IMR-90 (cell line): ENCODE results near the gene LHFPL6. TPM values are rescaled to one million over a fixed set of nuclear protein-coding genes. Genes with fewer than 3 reads are reported as not detected.

ENCODE experiments used
- ATAC-seq: fragments of 200-7000 bp; cut with Tn5 transposase; 2 replicates; pipeline ENCODE4 v1.9.1; 2020; ENCODE audit warnings: low read depth, mild to moderate bottlenecking, moderate library complexity
- BruUV-seq: library from RNA; stranded (reverse); fragments of 400-500 nt; replicated peaks from 2 replicates; lab custom pipeline; 2021; lab: Mats Ljungman, UMichigan
- CTCF ChIA-PET: fragments of 300-600 bp; formaldehyde crosslinking; extraction: SDS; loops from one replicate; lab custom pipeline; 2021; ENCODE audit warnings: antibody characterized with exemption; lab: Yijun Ruan, JAX
- POLR2A ChIA-PET: fragments of 300-600 bp; sonication (Branson Sonifier 250); formaldehyde crosslinking; loops from one replicate; lab custom pipeline; 2022; ENCODE audit warnings: antibody characterized with exemption; ENCODE audit not compliant: unreplicated experiment; lab: Charles Lee
- DNase-seq: peaks from one replicate; pipeline ENCODE4 v3.0.0; 2013
- H2AFZ ChIP-seq: replicated peaks from 2 replicates; pipeline ENCODE3; 2013; ENCODE audit warnings: low read length, mild to moderate bottlenecking; ENCODE audit not compliant: poor library complexity
- H2AK5ac ChIP-seq: 2 replicates; pipeline ENCODE4 v1.6.1; 2013; ENCODE audit warnings: low read depth, low read length, inconsistent platforms
- H2AK9ac ChIP-seq: replicated peaks from 2 replicates; pipeline ENCODE3; 2013; ENCODE audit warnings: mild to moderate bottlenecking, low read depth, low read length, moderate library complexity; ENCODE audit not compliant: poor library complexity
- H2BK120ac ChIP-seq: 2 replicates; pipeline ENCODE4 v1.6.1; 2013; ENCODE audit warnings: low read depth, low read length, inconsistent platforms
- H2BK15ac ChIP-seq: 3 replicates; pipeline ENCODE4 v1.6.1; 2013; ENCODE audit warnings: low read depth, low read length, inconsistent platforms
- H2BK20ac ChIP-seq: 2 replicates; pipeline ENCODE4 v1.6.1; 2013; ENCODE audit warnings: low read depth, mild to moderate bottlenecking, inconsistent platforms, low read length, moderate library complexity
- H2BK5ac ChIP-seq: 2 replicates; pipeline ENCODE4 v1.6.1; 2013; ENCODE audit warnings: mild to moderate bottlenecking, low read depth, low read length, inconsistent platforms; ENCODE audit not compliant: poor library complexity, severe bottlenecking
- H3K14ac ChIP-seq: replicated peaks from 2 replicates; pipeline ENCODE4 v1.6.1; 2013; ENCODE audit warnings: low read depth, low read length, inconsistent platforms
- H3K18ac ChIP-seq: 2 replicates; pipeline ENCODE4 v1.6.1; 2013; ENCODE audit warnings: low read depth, low read length, control low read depth
- H3K23ac ChIP-seq: 2 replicates; pipeline ENCODE4 v1.6.1; 2013; ENCODE audit warnings: low read depth, low read length, inconsistent platforms
- H3K27ac ChIP-seq: 2 replicates; pipeline ENCODE4 v1.5.1; 2013; ENCODE audit warnings: mild to moderate bottlenecking, control low read depth, low read length; ENCODE audit not compliant: insufficient read depth
- H3K27me3 ChIP-seq: 2 replicates; pipeline ENCODE4 v1.6.1; 2013; ENCODE audit warnings: low read length; ENCODE audit not compliant: control insufficient read depth, insufficient read depth
- H3K36me3 ChIP-seq: 2 replicates; pipeline ENCODE4 v1.6.1; 2013; ENCODE audit warnings: low read length, mixed read lengths; ENCODE audit not compliant: control insufficient read depth, insufficient read depth
- H3K4ac ChIP-seq: 2 replicates; pipeline ENCODE4 v1.6.1; 2013; ENCODE audit warnings: low read depth, low read length, inconsistent platforms
- H3K4me1 ChIP-seq: 2 replicates; pipeline ENCODE4 v1.6.1; 2013; ENCODE audit warnings: low read length, mixed read lengths; ENCODE audit not compliant: control insufficient read depth, insufficient read depth
- H3K4me2 ChIP-seq: 2 replicates; pipeline ENCODE4 v1.6.1; 2013; ENCODE audit warnings: low read depth, mild to moderate bottlenecking, control low read depth, low read length, moderate library complexity
- H3K4me3 ChIP-seq: 2 replicates; pipeline ENCODE4 v1.5.1; 2013; ENCODE audit warnings: low read depth, mild to moderate bottlenecking, control low read depth, low read length, moderate library complexity; ENCODE audit not compliant: insufficient read depth
- H3K56ac ChIP-seq: 2 replicates; pipeline ENCODE4 v1.6.1; 2013; ENCODE audit warnings: low read length, inconsistent platforms; ENCODE audit not compliant: insufficient read depth; ENCODE audit errors: extremely low read depth
- H3K79me1 ChIP-seq, 2 experiments: 2 replicates each; pipeline ENCODE4 v1.6.1; 2013; ENCODE audit warnings: low read length in 2 of 2, inconsistent platforms in 1 of 2, low read depth in 1 of 2
- H3K9ac ChIP-seq: 2 replicates; pipeline ENCODE4 v1.6.1; 2013; ENCODE audit warnings: low read depth, low read length, control low read depth
- H3K9me1 ChIP-seq: 2 replicates; pipeline ENCODE4 v1.6.1; 2013; ENCODE audit warnings: low read length, inconsistent platforms; ENCODE audit not compliant: insufficient read depth
- H3K9me3 ChIP-seq: 2 replicates; pipeline ENCODE4 v1.6.1; 2013; ENCODE audit warnings: low read length; ENCODE audit not compliant: control insufficient read depth, insufficient read depth
- H4K20me1 ChIP-seq: 2 replicates; pipeline ENCODE4 v1.6.1; 2013; ENCODE audit warnings: low read length, inconsistent platforms; ENCODE audit not compliant: insufficient read depth
- H4K5ac ChIP-seq: 2 replicates; pipeline ENCODE4 v1.6.1; 2013; ENCODE audit warnings: mild to moderate bottlenecking, low read depth, low read length, control low read depth
- H4K8ac ChIP-seq, 2 experiments: 2 replicates each; pipeline ENCODE4 v1.6.1; 2013; ENCODE audit warnings: low read depth in 2 of 2, low read length in 2 of 2, control low read depth in 1 of 2, inconsistent platforms in 1 of 2
- H4K91ac ChIP-seq: 2 replicates; pipeline ENCODE4 v1.6.1; 2013; ENCODE audit warnings: low read depth, low read length, inconsistent platforms; ENCODE audit not compliant: insufficient read depth
- NFE2L2 ChIP-seq: fragments of 150-350 bp; IDR thresholded peaks from 2 replicates; pipeline ENCODE4 v1.6.1; 2016; ENCODE audit warnings: low read depth, mild to moderate bottlenecking, low read length
- WGBS, 2 experiments: methylation state at CpG; one replicate each; pipeline versions ENCODE4 v1.1.5 to v1.1.7; 2013; ENCODE audit warnings: missing lambda C conversion rate in 2 of 2; ENCODE audit not compliant: insufficient read length in 1 of 2; ENCODE audit errors: extremely low coverage in 2 of 2; 5-methylcytosine and 5-hydroxymethylcytosine counted together
- dilution Hi-C: fragments of 300-500 bp; cut with HindIII; formaldehyde crosslinking; loops from one replicate; pipeline ENCODE4 v1.14.3; 2018; ENCODE audit warnings: low sequenced_read_pairs; ENCODE audit not compliant: unreplicated experiment
- in situ Hi-C: fragments of 300-500 bp; cut with MboI; formaldehyde crosslinking; loops from 3 replicates; pipeline ENCODE4 v1.14.3; 2019; ENCODE audit warnings: low sequenced_read_pairs, inconsistent platforms, mixed read lengths
- intact Hi-C: fragments of 100-400 bp; cut with micrococcal nuclease; formaldehyde crosslinking; loops from 2 replicates; pipeline ENCODE4 v1.10.0; 2022
- polyA plus RNA-seq, 3 experiments: library from polyadenylated mRNA; depleted of rRNA; stranded (reverse); fragments of >200 nt; gene quantifications; 2 replicates each; pipeline ENCODE4 v1.2.3, GENCODE V29; 2012; ENCODE audit warnings: low replicate concordance in 1 of 3
- total RNA-seq: library from RNA; depleted of rRNA; stranded (reverse); fragments of >200 nt; gene quantifications from 2 replicates; pipeline ENCODE4 v1.2.3, GENCODE V29; 2012

Gene LHFPL6
- total and polyA plus RNA-seq, 2 of the 4 experiments (the other 2 are of a cell fraction), result 24.7 to 36.1 TPM

- in situ Hi-C loops, result no loop called here
- no peak overlapping the region for H3K4me3 ChIP-seq
- no peak overlapping the region for H3K56ac ChIP-seq
- ChIA-PET CTCF (interaction anchor here (0.9 kb wide), 1 partner anchor 300 kb away, joined by 3 read pairs; no protein-coding TSS in a partner anchor), POLR2A (no interaction called here)
- DNase-seq, result no peak
- no peak overlapping the region for H2BK5ac ChIP-seq
- no peak overlapping the region for H2BK20ac ChIP-seq
- no peak overlapping the region for H3K27ac ChIP-seq
- no peak overlapping the region for H4K5ac ChIP-seq
- peaks cover 3% of the 10 kb centered on the region; the same call in 1 of the 2 replicates for H3K4me1 ChIP-seq
- H2AFZ ChIP-seq, result no peak overlapping the region
- H3K4ac ChIP-seq, result no peak overlapping the region
- no peak overlapping the region for H3K23ac ChIP-seq
- no peak overlapping the region for H2BK120ac ChIP-seq
- H3K79me1 ChIP-seq, result no peaks in the 10 kb centered on the region
- no peak overlapping the region for H3K9ac ChIP-seq
- no peaks in the 10 kb centered on the region for H3K9me1 ChIP-seq
- H3K18ac ChIP-seq, result no peak overlapping the region
- no peak overlapping the region for H2AK5ac ChIP-seq
- no peak for ATAC-seq
- no TSS peak for BruUV-seq
- no peaks in the 10 kb centered on the region; the same call in none of the 2 replicates for H3K27me3 ChIP-seq
- no peak overlapping the region for H2AK9ac ChIP-seq
- H3K14ac ChIP-seq, result no peak overlapping the region
- H4K20me1 ChIP-seq, result no peaks in the 10 kb centered on the region
- no peak overlapping the region for H2BK15ac ChIP-seq
- no peak overlapping the region for H4K91ac ChIP-seq
- no peak overlapping the region for H3K4me2 ChIP-seq
- H3K9me3 ChIP-seq, result no peaks in the 10 kb centered on the region
- intact Hi-C loops, result no loop called here
- H4K8ac ChIP-seq, result no peak overlapping the region
- dilution Hi-C loops, result no loop called here
- TF ChIP-seq NFE2L2, result no peak
- no CpG with 5 or more reads among the region's 1 CpG for WGBS, 2 experiments
- no peaks in the 10 kb centered on the region for H3K36me3 ChIP-seq
Measured at GRCh38 chr13:39315796-39316195, 287.2 kb downstream of the LHFPL6 start.
